K562 (cell line): ENCODE measurements around the gene LRRC7. TPM values are rescaled to one million over a fixed set of nuclear protein-coding genes. Genes with fewer than 3 reads are reported as not detected.

ENCODE experiments used
- MAFF ChIP-seq: IDR thresholded peaks from 2 replicates; pipeline ENCODE4 v1.6.1; 2012; ENCODE audit warnings: low read length, improper control_type of control experiment
- PRPF4 ChIP-seq: fragments of 200-400 bp; formaldehyde crosslinking; IDR thresholded peaks from one replicate; pipeline ENCODE4 v1.6.1; 2017; ENCODE audit warnings: low read length, low read depth, mild to moderate bottlenecking; ENCODE audit not compliant: insufficient read depth, poor library complexity, severe bottlenecking
- YY1 ChIP-seq, 3 experiments: IDR thresholded peaks; 2 replicates each; pipeline ENCODE4 v1.6.1; 2011; ENCODE audit warnings: low read length in 2 of 3, mild to moderate bottlenecking in 2 of 3, moderate library complexity in 2 of 3, borderline replicate concordance in 1 of 3, control low read depth in 1 of 3, low read depth in 1 of 3; ENCODE audit not compliant: insufficient read depth in 3 of 3, insufficient replicate concordance in 2 of 3, control insufficient read depth in 1 of 3, insufficient read length in 1 of 3; ENCODE audit errors: extremely low read depth in 1 of 3
- ZNF316 ChIP-seq: fragments of 450-650 bp; IDR thresholded peaks from 2 replicates; pipeline ENCODE4 v1.6.1; 2016
- polyA plus RNA-seq, 8 experiments: library from polyadenylated mRNA; depleted of rRNA in 4 of 8; stranded (reverse) in 5 of 8; unstranded in 3 of 8; fragments of >200 nt; fragmentation: Nextera tagmentation in 2 of 8; fragmentation: Illumina TruSeq in 1 of 8; extraction: Ambion mirVana in 2 of 8; extraction: Trizol in 1 of 8; gene quantifications; 2 replicates each; pipeline versions ENCODE4 v1.2.1 to v1.2.3, GENCODE V29; 2011 to 2014; ENCODE audit warnings: inconsistent platforms in 1 of 8, missing spikeins in 1 of 8
- total RNA-seq, 7 experiments: library from RNA; depleted of rRNA in 6 of 7; stranded (reverse); fragments of >200 nt in 6 of 7; fragmentation: Illumina TruSeq in 2 of 7; extraction: Trizol in 2 of 7; gene quantifications; 2 replicates each; pipeline versions ENCODE4 v1.2.1 to v1.2.3, GENCODE V29; 2011 to 2021; ENCODE audit warnings: low replicate concordance in 1 of 7
- TF ChIP-seq, protein P1 (sequence below): fragments of 250-450 bp; sonication (Bioruptor Pico); IDR thresholded peaks from 2 replicates; pipeline ENCODE4 v1.9.0; 2021; ENCODE audit warnings: mild to moderate bottlenecking, inconsistent platforms
- TF ChIP-seq, protein P2 (sequence below): sonication (generic); formaldehyde crosslinking; IDR thresholded peaks from 2 replicates; pipeline ENCODE4 v1.9.0; 2022; ENCODE audit warnings: mild to moderate bottlenecking, missing genetic modification reagents
- TF ChIP-seq, protein P3 (sequence below): sonication (generic); formaldehyde crosslinking; IDR thresholded peaks from 2 replicates; pipeline ENCODE4 v1.8.0; 2022; ENCODE audit warnings: missing genetic modification reagents, mild to moderate bottlenecking, borderline replicate concordance
- TF ChIP-seq, protein P4 (sequence below): fragments of 450-650 bp; IDR thresholded peaks from 2 replicates; pipeline ENCODE4 v1.7.0; 2016; ENCODE audit warnings: borderline replicate concordance

LRRC7 gene
- total and polyA plus RNA-seq, 9 of the 15 experiments (the other 6 are each of a cell fraction or from before 2014, with no cell fraction given): 0.09 to 0.94 (median 0.49) TPM

DNA sequence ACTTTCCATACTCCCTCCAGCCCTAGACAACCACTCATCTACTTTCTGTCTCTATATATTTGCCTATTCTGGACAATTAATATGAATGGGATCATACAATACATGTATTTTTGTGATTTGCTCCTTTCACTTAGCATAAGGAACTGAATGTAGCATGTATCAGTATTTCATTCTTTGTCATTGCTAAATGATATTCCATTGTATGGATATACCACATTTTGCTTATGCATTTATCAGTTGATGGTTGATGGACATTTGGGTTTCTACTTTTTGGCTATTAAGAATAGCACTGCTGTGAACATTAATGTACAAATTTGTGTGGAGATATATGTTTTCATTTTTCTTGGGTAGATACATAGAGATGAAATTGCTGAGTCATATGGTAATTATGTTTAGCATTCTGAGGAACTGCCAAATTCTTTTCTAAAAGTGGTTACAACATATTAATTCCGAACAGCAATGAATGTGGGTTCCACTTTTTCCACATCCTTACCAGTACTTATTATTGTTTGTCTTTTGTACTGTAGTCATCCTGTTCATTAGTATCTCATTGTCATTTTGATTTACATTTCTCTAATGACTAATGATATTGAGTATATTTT, 516.7 kb downstream of the LRRC7 start (continued):
- TF ChIP-seq ZNF316 (peak; percentile 90), YY1 (IDR thresholded peaks at IDR 0.05; ENCODE audit: borderline replicate concordance in 1 of 3, control insufficient read depth in 1 of 3, extremely low read depth in 1 of 3, insufficient read depth in 3 of 3, insufficient read length in 1 of 3, insufficient replicate concordance in 2 of 3, low read depth in 1 of 3, low read length in 2 of 3) (no peak), MAFF (peak; percentile 78), PRPF4 (no peak)
- TF ChIP-seq, protein P1, sequence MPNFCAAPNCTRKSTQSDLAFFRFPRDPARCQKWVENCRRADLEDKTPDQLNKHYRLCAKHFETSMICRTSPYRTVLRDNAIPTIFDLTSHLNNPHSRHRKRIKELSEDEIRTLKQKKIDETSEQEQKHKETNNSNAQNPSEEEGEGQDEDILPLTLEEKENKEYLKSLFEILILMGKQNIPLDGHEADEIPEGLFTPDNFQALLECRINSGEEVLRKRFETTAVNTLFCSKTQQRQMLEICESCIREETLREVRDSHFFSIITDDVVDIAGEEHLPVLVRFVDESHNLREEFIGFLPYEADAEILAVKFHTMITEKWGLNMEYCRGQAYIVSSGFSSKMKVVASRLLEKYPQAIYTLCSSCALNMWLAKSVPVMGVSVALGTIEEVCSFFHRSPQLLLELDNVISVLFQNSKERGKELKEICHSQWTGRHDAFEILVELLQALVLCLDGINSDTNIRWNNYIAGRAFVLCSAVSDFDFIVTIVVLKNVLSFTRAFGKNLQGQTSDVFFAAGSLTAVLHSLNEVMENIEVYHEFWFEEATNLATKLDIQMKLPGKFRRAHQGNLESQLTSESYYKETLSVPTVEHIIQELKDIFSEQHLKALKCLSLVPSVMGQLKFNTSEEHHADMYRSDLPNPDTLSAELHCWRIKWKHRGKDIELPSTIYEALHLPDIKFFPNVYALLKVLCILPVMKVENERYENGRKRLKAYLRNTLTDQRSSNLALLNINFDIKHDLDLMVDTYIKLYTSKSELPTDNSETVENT (CRISPR knock-in tag): no peak
- TF ChIP-seq, protein P2, sequence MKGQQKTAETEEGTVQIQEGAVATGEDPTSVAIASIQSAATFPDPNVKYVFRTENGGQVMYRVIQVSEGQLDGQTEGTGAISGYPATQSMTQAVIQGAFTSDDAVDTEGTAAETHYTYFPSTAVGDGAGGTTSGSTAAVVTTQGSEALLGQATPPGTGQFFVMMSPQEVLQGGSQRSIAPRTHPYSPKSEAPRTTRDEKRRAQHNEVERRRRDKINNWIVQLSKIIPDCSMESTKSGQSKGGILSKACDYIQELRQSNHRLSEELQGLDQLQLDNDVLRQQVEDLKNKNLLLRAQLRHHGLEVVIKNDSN: no peak
- TF ChIP-seq, protein P3, sequence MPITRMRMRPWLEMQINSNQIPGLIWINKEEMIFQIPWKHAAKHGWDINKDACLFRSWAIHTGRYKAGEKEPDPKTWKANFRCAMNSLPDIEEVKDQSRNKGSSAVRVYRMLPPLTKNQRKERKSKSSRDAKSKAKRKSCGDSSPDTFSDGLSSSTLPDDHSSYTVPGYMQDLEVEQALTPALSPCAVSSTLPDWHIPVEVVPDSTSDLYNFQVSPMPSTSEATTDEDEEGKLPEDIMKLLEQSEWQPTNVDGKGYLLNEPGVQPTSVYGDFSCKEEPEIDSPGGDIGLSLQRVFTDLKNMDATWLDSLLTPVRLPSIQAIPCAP (CRISPR knock-in tag): no peak
- TF ChIP-seq, protein P4, sequence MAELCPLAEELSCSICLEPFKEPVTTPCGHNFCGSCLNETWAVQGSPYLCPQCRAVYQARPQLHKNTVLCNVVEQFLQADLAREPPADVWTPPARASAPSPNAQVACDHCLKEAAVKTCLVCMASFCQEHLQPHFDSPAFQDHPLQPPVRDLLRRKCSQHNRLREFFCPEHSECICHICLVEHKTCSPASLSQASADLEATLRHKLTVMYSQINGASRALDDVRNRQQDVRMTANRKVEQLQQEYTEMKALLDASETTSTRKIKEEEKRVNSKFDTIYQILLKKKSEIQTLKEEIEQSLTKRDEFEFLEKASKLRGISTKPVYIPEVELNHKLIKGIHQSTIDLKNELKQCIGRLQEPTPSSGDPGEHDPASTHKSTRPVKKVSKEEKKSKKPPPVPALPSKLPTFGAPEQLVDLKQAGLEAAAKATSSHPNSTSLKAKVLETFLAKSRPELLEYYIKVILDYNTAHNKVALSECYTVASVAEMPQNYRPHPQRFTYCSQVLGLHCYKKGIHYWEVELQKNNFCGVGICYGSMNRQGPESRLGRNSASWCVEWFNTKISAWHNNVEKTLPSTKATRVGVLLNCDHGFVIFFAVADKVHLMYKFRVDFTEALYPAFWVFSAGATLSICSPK: no peak
